ENCODE data around the gene DLL4.

GRCh38 chr15:40976819-40977218 lies 47.7 kb downstream of the DLL4 start:
- TF ChIP-seq POLR2AphosphoS5 (IDR thresholded peaks at IDR 0.05; ENCODE audit: low read depth, low read length) (no peak), REST (IDR thresholded peaks at IDR 0.05; ENCODE audit: insufficient read depth in 1 of 2, low read depth in 2 of 2, low read length in 2 of 2) (no peak), TAF1 (IDR thresholded peaks at IDR 0.05; ENCODE audit: borderline replicate concordance, insufficient read depth, low read length) (no peak), FOXP2 (optimal IDR thresholded peaks at IDR 0.05; ENCODE audit: borderline replicate concordance, extremely low read depth, extremely low read length, insufficient read depth) (no peak)
